Activated T-cell treated with anti-CD3 and anti-CD28 coated beads, Interleukin-2, amount 50 U/mL, for 4 hours (primary cell): ENCODE results near the gene BET1L. TPM values are rescaled to one million over a fixed set of nuclear protein-coding genes. Genes with fewer than 3 reads are reported as not detected.
"Not testable (repeated sequence)": the region's sequence is repeated elsewhere in the genome, so short reads cannot be mapped to it uniquely, and the experiment has no call there.

Experiments used
- ATAC-seq, 2 donors: fragments of 200-7000 bp; cut with Tn5 transposase; one replicate each; pipeline ENCODE4 v1.10.0; 2021
- DNase-seq: peaks from one replicate; pipeline ENCODE4 v3.0.0-alpha.2; 2020
- H3K27me3 Mint-ChIP-seq: one replicate; pipeline ENCODE4 v1.8.0; 2021; ENCODE audit warnings: low read depth, mixed read lengths
- H3K36me3 Mint-ChIP-seq: one replicate; pipeline ENCODE4 v1.8.0; 2022; ENCODE audit warnings: mixed read lengths; ENCODE audit not compliant: insufficient read depth
- H3K4me1 Mint-ChIP-seq: one replicate; pipeline ENCODE4 v1.8.0; 2021; ENCODE audit warnings: low read depth, mixed read lengths
- H3K4me3 Mint-ChIP-seq: one replicate; pipeline ENCODE4 v1.8.0; 2021; ENCODE audit warnings: mild to moderate bottlenecking, moderate library complexity, mixed read lengths
- H3K9me3 Mint-ChIP-seq: one replicate; pipeline ENCODE4 v1.8.0; 2021; ENCODE audit warnings: mixed read lengths
- total RNA-seq, 3 donors: library from RNA; stranded (reverse); gene quantifications; one replicate each; pipeline ENCODE4 v1.2.1, GENCODE V29; 2021

Gene BET1L, protein sequence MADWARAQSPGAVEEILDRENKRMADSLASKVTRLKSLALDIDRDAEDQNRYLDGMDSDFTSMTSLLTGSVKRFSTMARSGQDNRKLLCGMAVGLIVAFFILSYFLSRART
- 10 to 100 TPM; 41.1 to 46.1 (median 42.6) TPM for total RNA-seq

- peak; percentile 95 for DNase-seq
- no peaks in the 10 kb centered on the region for H3K9me3 Mint-ChIP-seq
- no peaks in the 10 kb centered on the region for H3K27me3 Mint-ChIP-seq
- H3K4me1 Mint-ChIP-seq = peaks cover 48% of the 10 kb centered on the region
- ATAC-seq = peak; percentile 81 to 83
- peak within 1 kb of the TSS; percentile 91 for H3K4me3 Mint-ChIP-seq
- H3K36me3 Mint-ChIP-seq = peaks cover 23% of the 10 kb centered on the region
These were observed at the start of gene BET1L, which contains the start of gene RIC8A for GRCh38 chr11:207208-207862. Gene BET1L, minus strand, starts transcription at chr11:207399. Its CDS starts 78 bp downstream, at chr11:207321. Gene RIC8A, plus strand, starts transcription at chr11:207708. Its CDS starts 1,147 bp downstream, at chr11:208855.

- Mint-ChIP-seq H3K4me1 (peaks cover 5% of the 10 kb centered on the region), H3K36me3 (peaks cover 16% of the 10 kb centered on the region), H3K27me3 (no peaks in the 10 kb centered on the region), H3K4me3 (no peak overlapping the region), H3K9me3 (no peaks in the 10 kb centered on the region)
- DNase-seq = no peak
- no peak for ATAC-seq
These were observed 48.6 kb upstream of the BET1L start for GRCh38 chr11:255816-256215.

DNA sequence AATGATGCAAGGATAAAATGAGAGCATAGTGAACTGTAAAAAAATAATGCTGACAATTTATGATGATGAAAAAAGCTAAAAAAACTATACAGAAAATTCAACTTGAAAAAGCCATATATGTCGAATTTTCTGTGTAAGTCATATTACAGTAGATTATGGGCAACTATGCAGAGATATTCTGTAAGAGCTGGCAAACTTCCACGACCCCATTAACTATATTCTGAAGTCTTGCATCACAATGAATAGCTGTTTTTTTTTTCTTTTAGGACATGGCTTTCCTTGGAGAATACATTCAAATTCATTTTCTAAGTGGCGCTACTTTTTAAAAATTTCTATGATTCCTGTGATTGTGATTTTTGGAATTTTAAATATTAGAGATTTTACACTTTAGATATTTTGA, 48.0 kb upstream of the BET1L start:
- Mint-ChIP-seq H3K27me3 (no peaks in the 10 kb centered on the region), H3K9me3 (no peaks in the 10 kb centered on the region), H3K4me1 (peaks cover 7% of the 10 kb centered on the region), H3K36me3 (peaks cover 21% of the 10 kb centered on the region), H3K4me3 (no peak overlapping the region)
- no peak for ATAC-seq
- no peak for DNase-seq

GRCh38 chr11:253886-254270, 46.7 kb upstream of the BET1L start:
- DNase-seq (no peak), ATAC-seq (no peak)
- Mint-ChIP-seq H3K9me3 (no peaks in the 10 kb centered on the region), H3K36me3 (peaks cover 25% of the 10 kb centered on the region), H3K27me3 (no peaks in the 10 kb centered on the region), H3K4me3 (no peak overlapping the region), H3K4me1 (peaks cover 12% of the 10 kb centered on the region)

GRCh38 chr11:253160-253885, 46.1 kb upstream of the BET1L start:
- ATAC-seq = no peak

GRCh38 chr11:252666-253065, 45.5 kb upstream of the BET1L start:
- no peak for ATAC-seq
- no peaks in the 10 kb centered on the region for H3K9me3 Mint-ChIP-seq
- peaks cover 13% of the 10 kb centered on the region for H3K4me1 Mint-ChIP-seq
- H3K36me3 Mint-ChIP-seq = peaks cover 34% of the 10 kb centered on the region
- no peak overlapping the region for H3K4me3 Mint-ChIP-seq
- no peaks in the 10 kb centered on the region for H3K27me3 Mint-ChIP-seq
- no peak for DNase-seq

More at GRCh38 chr11:253160-253885, 46.1 kb upstream of the BET1L start:
- Mint-ChIP-seq H3K27me3 (no peaks in the 10 kb centered on the region), H3K36me3 (peaks cover 29% of the 10 kb centered on the region), H3K9me3 (no peaks in the 10 kb centered on the region), H3K4me1 (peaks cover 13% of the 10 kb centered on the region), H3K4me3 (no peak overlapping the region)
- DNase-seq = no peak

- DNase-seq (no peak), ATAC-seq (no peak)
- Mint-ChIP-seq H3K4me1 (peaks cover 13% of the 10 kb centered on the region), H3K4me3 (no peak overlapping the region), H3K9me3 (no peaks in the 10 kb centered on the region), H3K27me3 (no peaks in the 10 kb centered on the region), H3K36me3 (peaks cover 44% of the 10 kb centered on the region)
These were observed 44.4 kb upstream of the BET1L start for GRCh38 chr11:251550-251949.

- peak overlapping the region; percentile 3 for H3K4me3 Mint-ChIP-seq
- ATAC-seq = peak; percentile 90 to 92
- no peaks in the 10 kb centered on the region for H3K9me3 Mint-ChIP-seq
- H3K27me3 Mint-ChIP-seq = no peaks in the 10 kb centered on the region
- H3K4me1 Mint-ChIP-seq = peaks cover 13% of the 10 kb centered on the region
- peak; percentile 81 for DNase-seq
- H3K36me3 Mint-ChIP-seq = peaks cover 46% of the 10 kb centered on the region
These were observed 43.6 kb upstream of the BET1L start for GRCh38 chr11:250740-251299.

DNA sequence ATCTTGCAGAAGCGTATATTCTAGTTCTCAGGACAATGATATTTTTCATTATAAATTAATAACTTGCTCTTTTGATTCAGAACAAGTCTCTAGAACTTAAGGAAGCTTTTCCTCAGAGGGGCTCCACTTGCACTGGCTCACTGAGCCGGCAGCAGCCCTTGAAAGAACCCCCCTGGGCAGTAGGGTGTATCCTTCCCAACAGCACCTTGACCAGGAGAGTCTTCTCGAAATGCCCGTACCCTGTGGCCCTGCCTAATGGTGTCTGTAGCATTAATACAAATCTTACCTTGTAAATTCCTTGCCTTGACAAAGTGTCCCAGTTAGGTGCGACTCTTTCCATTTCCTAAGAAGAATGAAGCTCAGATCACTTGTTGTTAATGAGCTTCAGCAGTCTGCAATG, 43.1 kb upstream of the BET1L start:
- no peak for DNase-seq
- H3K4me1 Mint-ChIP-seq = peaks cover 13% of the 10 kb centered on the region
- H3K4me3 Mint-ChIP-seq = no peak overlapping the region
- peaks cover 49% of the 10 kb centered on the region for H3K36me3 Mint-ChIP-seq
- H3K27me3 Mint-ChIP-seq = no peaks in the 10 kb centered on the region
- no peaks in the 10 kb centered on the region for H3K9me3 Mint-ChIP-seq
- ATAC-seq = peak in 1 of 2 donors; percentile 6

- no peak for DNase-seq
- ATAC-seq = no peak
These were observed 41.9 kb upstream of the BET1L start for GRCh38 chr11:249062-249461.

GRCh38 chr11:244376-244775, 37.2 kb upstream of the BET1L start:
- Mint-ChIP-seq H3K4me3 (no peak overlapping the region), H3K27me3 (no peaks in the 10 kb centered on the region), H3K4me1 (peaks cover 32% of the 10 kb centered on the region), H3K36me3 (peaks cover 66% of the 10 kb centered on the region), H3K9me3 (no peaks in the 10 kb centered on the region)
- no peak for DNase-seq
- no peak for ATAC-seq

More at GRCh38 chr11:249062-249461, 41.9 kb upstream of the BET1L start:
- Mint-ChIP-seq H3K27me3 (no peaks in the 10 kb centered on the region), H3K36me3 (peaks cover 55% of the 10 kb centered on the region), H3K9me3 (no peaks in the 10 kb centered on the region), H3K4me3 (no peak overlapping the region), H3K4me1 (peaks cover 13% of the 10 kb centered on the region)

- ATAC-seq (no peak), DNase-seq (no peak)
- peaks cover 43% of the 10 kb centered on the region for H3K4me1 Mint-ChIP-seq
- H3K9me3 Mint-ChIP-seq = no peaks in the 10 kb centered on the region
- H3K4me3 Mint-ChIP-seq = no peak overlapping the region
- no peaks in the 10 kb centered on the region for H3K27me3 Mint-ChIP-seq
- peaks cover 51% of the 10 kb centered on the region for H3K36me3 Mint-ChIP-seq
These were observed 34.4 kb upstream of the BET1L start for GRCh38 chr11:241634-242033.

DNA sequence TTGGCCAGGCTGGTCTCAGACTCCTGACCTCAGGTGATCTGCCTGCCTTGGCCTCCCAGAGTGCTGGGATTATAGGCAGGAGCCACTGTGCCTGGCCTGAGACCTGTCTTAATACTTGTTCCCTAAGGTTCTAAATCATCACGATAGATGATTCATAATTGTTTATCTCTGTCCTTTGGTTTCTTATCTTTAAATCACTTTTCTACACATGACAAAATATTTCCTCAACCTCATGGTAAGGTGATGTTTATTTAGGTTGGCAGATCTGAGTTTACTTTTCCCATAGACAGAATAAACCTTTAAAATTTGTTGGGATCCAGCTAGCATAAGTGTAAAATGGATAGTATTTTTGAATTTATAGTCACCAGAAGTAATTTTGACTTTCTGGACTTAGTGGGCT, 33.1 kb upstream of the BET1L start:
- Mint-ChIP-seq H3K9me3 (no peaks in the 10 kb centered on the region), H3K36me3 (peaks cover 46% of the 10 kb centered on the region), H3K4me1 (peaks cover 49% of the 10 kb centered on the region), H3K4me3 (no peak overlapping the region), H3K27me3 (no peaks in the 10 kb centered on the region)
- ATAC-seq = no peak
- no peak for DNase-seq

GRCh38 chr11:238346-238745, 31.1 kb upstream of the BET1L start:
- ATAC-seq, DNase-seq, H3K27me3 Mint-ChIP-seq, H3K9me3 Mint-ChIP-seq: not testable (repeated sequence)
- peaks cover 56% of the 10 kb centered on the region for H3K4me1 Mint-ChIP-seq
- peak overlapping the region; percentile 97 for H3K4me3 Mint-ChIP-seq
- peaks cover 36% of the 10 kb centered on the region for H3K36me3 Mint-ChIP-seq
